Neural progenitor cell (in vitro differentiated cells): ENCODE results near the gene ANKRD66. TPM values are rescaled to one million over a fixed set of nuclear protein-coding genes. Genes with fewer than 3 reads are reported as not detected.

Source experiments
- DNase-seq: peaks from one replicate; pipeline ENCODE4 v3.0.0-alpha.2; 2016; ENCODE audit warnings: low spot score
- H2AFZ ChIP-seq: fragments of 200-600 bp; sonication (generic); replicated peaks from 2 replicates; pipeline ENCODE4 v1.6.1; 2016; ENCODE audit warnings: antibody characterized with exemption
- H3F3A ChIP-seq: fragments of 200-600 bp; sonication (generic); 2 replicates; pipeline ENCODE4 v1.6.1; 2016; ENCODE audit warnings: antibody characterized with exemption, low read depth
- H3K27ac ChIP-seq: fragments of 200-600 bp; sonication (generic); 2 replicates; pipeline ENCODE4 v1.5.1; 2016; ENCODE audit warnings: mild to moderate bottlenecking
- H3K27me3 ChIP-seq: fragments of 200-600 bp; sonication (generic); 2 replicates; pipeline ENCODE4 v1.6.1; 2016; ENCODE audit warnings: mild to moderate bottlenecking, moderate library complexity
- H3K36me3 ChIP-seq: fragments of 200-600 bp; sonication (generic); 2 replicates; pipeline ENCODE4 v1.5.1; 2016
- H3K4me1 ChIP-seq: fragments of 200-600 bp; sonication (generic); 2 replicates; pipeline ENCODE4 v1.6.1; 2016; ENCODE audit warnings: mixed run types
- H3K4me2 ChIP-seq: fragments of 200-600 bp; sonication (generic); 2 replicates; pipeline ENCODE4 v1.6.1; 2016
- H3K4me3 ChIP-seq: fragments of 200-600 bp; sonication (generic); 2 replicates; pipeline ENCODE4 v1.5.1; 2016
- H3K79me2 ChIP-seq: fragments of 200-600 bp; sonication (generic); 2 replicates; pipeline ENCODE4 v1.6.1; 2016; ENCODE audit warnings: low read depth
- H3K9ac ChIP-seq: fragments of 200-600 bp; sonication (generic); 2 replicates; pipeline ENCODE4 v1.6.1; 2016
- H3K9me3 ChIP-seq: fragments of 200-600 bp; sonication (generic); 2 replicates; pipeline ENCODE4 v1.5.1; 2016; ENCODE audit warnings: low read depth
- H4K20me1 ChIP-seq: fragments of 200-600 bp; sonication (generic); 2 replicates; pipeline ENCODE4 v1.6.1; 2016; ENCODE audit warnings: low read depth
- H3K27ac Mint-ChIP-seq: 3 replicates; pipeline ENCODE4 v1.8.0; 2021; ENCODE audit warnings: mixed read lengths
- H3K27me3 Mint-ChIP-seq: 2 replicates; pipeline ENCODE4 v1.8.0; 2022; ENCODE audit warnings: low read depth, mild to moderate bottlenecking, inconsistent platforms, moderate library complexity, mixed read lengths; ENCODE audit not compliant: insufficient read depth
- H3K36me3 Mint-ChIP-seq: 3 replicates; pipeline ENCODE4 v1.8.0; 2021; ENCODE audit warnings: mixed read lengths
- H3K4me1 Mint-ChIP-seq: 3 replicates; pipeline ENCODE4 v1.8.0; 2021; ENCODE audit warnings: mixed read lengths
- H3K4me3 Mint-ChIP-seq: 3 replicates; pipeline ENCODE4 v1.8.0; 2021; ENCODE audit warnings: mild to moderate bottlenecking, moderate library complexity, mixed read lengths
- H3K9me3 Mint-ChIP-seq: 3 replicates; pipeline ENCODE4 v1.8.0; 2020; ENCODE audit warnings: mixed read lengths
- CTCF ChIP-seq: fragments of 200-600 bp; sonication (generic); IDR thresholded peaks from 2 replicates; pipeline ENCODE4 v1.5.1; 2017; ENCODE audit warnings: antibody characterized with exemption, mild to moderate bottlenecking
- EZH2 ChIP-seq: fragments of 200-600 bp; sonication (generic); IDR thresholded peaks from 2 replicates; pipeline ENCODE4 v1.6.1; 2017; ENCODE audit warnings: antibody characterized with exemption, mild to moderate bottlenecking, moderate library complexity
- EZH2phosphoT487 ChIP-seq: fragments of 200-600 bp; sonication (generic); IDR thresholded peaks from 2 replicates; pipeline ENCODE4 v1.6.1; 2017; ENCODE audit warnings: antibody characterized with exemption
- total RNA-seq: library from RNA; depleted of rRNA; stranded (reverse); fragments of >200 nt; gene quantifications from 2 replicates; pipeline ENCODE4 v1.2.3, GENCODE V29; 2015; ENCODE audit warnings: low replicate concordance

The ANKRD66 gene
- total RNA-seq, 1 donor from 2014 or later: not detected

- no peaks in the 10 kb centered on the region for H3K79me2 ChIP-seq
- H3K27ac ChIP-seq: no peak overlapping the region
- no peaks in the 10 kb centered on the region for H4K20me1 ChIP-seq
- H2AFZ ChIP-seq: no peak overlapping the region
- H3K36me3 ChIP-seq: no peaks in the 10 kb centered on the region
- TF ChIP-seq EZH2: no peak
- no peak for TF ChIP-seq EZH2phosphoT487
- no peak for TF ChIP-seq CTCF
- no peaks in the 10 kb centered on the region for H3K27me3 ChIP-seq
- H3K36me3 Mint-ChIP-seq: no peaks in the 10 kb centered on the region
- no peaks in the 10 kb centered on the region for H3K9me3 ChIP-seq
- no peak overlapping the region for H3K27ac Mint-ChIP-seq
- no peaks in the 10 kb centered on the region for H3F3A ChIP-seq
- H3K9me3 Mint-ChIP-seq: no peaks in the 10 kb centered on the region
- DNase-seq: no peak
- no peaks in the 10 kb centered on the region for H3K4me1 ChIP-seq
- H3K4me2 ChIP-seq: no peak overlapping the region
- no peak overlapping the region for H3K9ac ChIP-seq
- H3K4me1 Mint-ChIP-seq: no peaks in the 10 kb centered on the region
- no peaks in the 10 kb centered on the region for H3K27me3 Mint-ChIP-seq
- no peak overlapping the region for H3K4me3 Mint-ChIP-seq
- no peak overlapping the region for H3K4me3 ChIP-seq
Measured at GRCh38 chr6:46789434-46790354, 43.0 kb downstream of the ANKRD66 start.

GRCh38 chr6:46790355-46790874, 43.7 kb downstream of the ANKRD66 start:
- no peaks in the 10 kb centered on the region for H3K27me3 ChIP-seq
- no peaks in the 10 kb centered on the region for H3F3A ChIP-seq
- no peak for DNase-seq
- no peaks in the 10 kb centered on the region for H3K9me3 ChIP-seq
- H2AFZ ChIP-seq: no peak overlapping the region
- no peaks in the 10 kb centered on the region for H3K79me2 ChIP-seq
- H3K9ac ChIP-seq: no peak overlapping the region
- no peaks in the 10 kb centered on the region for H3K36me3 ChIP-seq
- peaks cover 3% of the 10 kb centered on the region for H3K27me3 Mint-ChIP-seq
- H3K27ac Mint-ChIP-seq: no peak overlapping the region
- no peak overlapping the region for H3K4me3 ChIP-seq
- no peaks in the 10 kb centered on the region for H3K9me3 Mint-ChIP-seq
- H3K4me1 ChIP-seq: no peaks in the 10 kb centered on the region
- TF ChIP-seq CTCF (no peak), EZH2phosphoT487 (no peak), EZH2 (no peak)
- H4K20me1 ChIP-seq: no peaks in the 10 kb centered on the region
- no peak overlapping the region for H3K4me3 Mint-ChIP-seq
- H3K27ac ChIP-seq: no peak overlapping the region
- H3K4me2 ChIP-seq: no peak overlapping the region
- no peaks in the 10 kb centered on the region for H3K4me1 Mint-ChIP-seq
- H3K36me3 Mint-ChIP-seq: no peaks in the 10 kb centered on the region

- no peak overlapping the region for H2AFZ ChIP-seq
- H3K27me3 ChIP-seq: no peaks in the 10 kb centered on the region
- Mint-ChIP-seq H3K36me3 (no peaks in the 10 kb centered on the region), H3K4me3 (no peak overlapping the region), H3K27me3 (peaks cover 6% of the 10 kb centered on the region), H3K9me3 (no peaks in the 10 kb centered on the region), H3K4me1 (no peaks in the 10 kb centered on the region), H3K27ac (no peak overlapping the region)
- DNase-seq: no peak
- no peaks in the 10 kb centered on the region for H3F3A ChIP-seq
- H3K36me3 ChIP-seq: no peaks in the 10 kb centered on the region
- H3K9ac ChIP-seq: no peak overlapping the region
- no peaks in the 10 kb centered on the region for H3K9me3 ChIP-seq
- TF ChIP-seq EZH2 (no peak), CTCF (no peak), EZH2phosphoT487 (no peak)
- H3K27ac ChIP-seq: no peak overlapping the region
- no peak overlapping the region for H3K4me2 ChIP-seq
- no peaks in the 10 kb centered on the region for H3K4me1 ChIP-seq
- H4K20me1 ChIP-seq: no peaks in the 10 kb centered on the region
- H3K79me2 ChIP-seq: no peaks in the 10 kb centered on the region
- H3K4me3 ChIP-seq: no peak overlapping the region
Measured at GRCh38 chr6:46792635-46793034, 45.9 kb downstream of the ANKRD66 start.
